HuH-7 (cell line): Measurements from ENCODE around the gene PRKCH.

Experiments used
- DNase-seq: peaks from one replicate; pipeline ENCODE4 v3.0.0; 2011; ENCODE audit warnings: low spot score

PRKCH gene

DNA sequence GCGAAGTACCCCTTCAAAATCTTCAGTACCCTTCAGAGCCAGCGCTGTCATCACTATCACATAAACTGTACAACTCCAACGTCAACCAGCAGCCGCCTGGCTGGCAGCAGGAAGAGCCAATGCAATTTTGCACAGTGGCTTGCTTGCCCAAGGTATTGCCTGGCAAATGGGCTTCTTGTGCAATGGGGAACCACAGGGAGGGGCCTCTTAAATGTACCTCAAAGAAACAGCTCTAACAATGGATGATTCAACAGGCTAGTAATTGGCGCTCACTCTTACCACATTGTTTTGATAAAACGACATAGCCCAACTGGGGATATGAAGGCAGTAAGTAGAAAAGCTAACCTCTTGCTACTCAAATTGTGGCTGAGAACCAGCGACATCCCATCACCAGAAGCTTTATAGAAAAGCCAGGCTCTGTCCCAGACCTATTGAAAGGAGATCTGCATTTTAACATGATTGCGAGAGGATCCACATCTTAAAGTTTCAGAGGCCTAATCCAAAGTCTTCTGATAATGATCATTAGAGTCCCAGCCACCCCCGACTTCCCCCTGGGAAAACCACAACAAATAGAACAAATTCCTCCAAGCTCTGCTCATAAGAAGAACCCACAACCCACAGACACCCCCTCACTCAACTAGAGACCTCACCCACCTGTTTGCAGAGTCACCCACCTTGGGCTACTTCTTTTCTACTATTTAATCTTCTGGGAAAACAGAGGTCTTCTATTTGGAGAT is 248.6 kb downstream of the PRKCH start:
- no peak for DNase-seq

DNA sequence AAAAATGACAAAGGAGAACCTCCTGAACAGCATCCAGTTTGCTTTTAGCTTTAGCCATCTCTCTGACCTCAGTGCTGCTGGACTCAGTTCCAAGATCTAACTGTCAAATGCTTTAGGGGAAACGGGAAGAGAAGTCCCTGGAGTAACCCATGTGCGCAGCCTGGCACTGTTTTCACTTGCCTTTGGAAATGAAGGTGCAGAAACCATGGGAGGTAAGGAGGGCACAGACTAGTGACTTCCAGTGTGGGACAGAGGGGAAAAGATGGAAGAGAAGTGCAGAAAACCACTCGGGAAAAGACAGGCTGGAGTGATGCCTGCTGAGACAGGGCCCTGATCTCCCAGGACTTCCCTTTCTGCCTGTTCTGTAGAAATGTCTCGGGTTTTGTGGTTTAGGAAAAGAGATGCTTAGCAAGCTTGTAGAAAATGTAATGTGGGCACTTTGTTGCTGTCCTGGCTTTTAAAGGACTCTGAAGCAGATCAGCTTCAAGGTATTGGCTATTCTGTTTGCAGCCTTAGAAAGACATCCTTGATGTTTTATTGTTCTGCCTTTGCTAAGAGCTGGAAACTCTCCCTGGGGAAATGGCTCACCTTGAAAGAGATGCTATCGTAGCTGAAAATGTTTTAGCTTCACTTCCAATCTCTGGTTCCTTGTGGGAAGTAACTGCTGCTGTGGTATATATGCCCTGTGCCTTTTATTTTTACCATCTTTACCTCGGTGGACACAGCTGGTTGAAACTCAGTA is 249.3 kb downstream of the PRKCH start:
- no peak for DNase-seq

DNA sequence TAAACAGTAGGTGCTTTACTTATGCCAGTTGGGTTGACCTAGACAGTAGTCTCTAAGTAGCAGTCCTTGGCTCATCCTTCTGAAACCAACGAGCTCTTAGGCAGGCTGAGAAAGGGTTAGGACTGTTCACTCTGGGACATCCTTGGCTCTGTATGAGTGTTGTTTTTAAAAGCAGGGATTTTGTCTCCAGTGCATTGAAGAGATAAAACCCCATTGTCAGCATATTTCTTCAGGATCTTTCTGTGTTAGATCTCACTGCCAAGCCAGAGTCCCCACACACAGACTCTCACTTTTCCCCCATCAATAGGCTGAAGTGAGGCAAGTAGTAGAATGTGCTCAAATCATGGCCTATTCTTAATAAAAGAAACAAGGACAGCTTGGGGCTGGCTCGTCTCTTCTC is 250.5 kb downstream of the PRKCH start:
- DNase-seq: no peak

DNA sequence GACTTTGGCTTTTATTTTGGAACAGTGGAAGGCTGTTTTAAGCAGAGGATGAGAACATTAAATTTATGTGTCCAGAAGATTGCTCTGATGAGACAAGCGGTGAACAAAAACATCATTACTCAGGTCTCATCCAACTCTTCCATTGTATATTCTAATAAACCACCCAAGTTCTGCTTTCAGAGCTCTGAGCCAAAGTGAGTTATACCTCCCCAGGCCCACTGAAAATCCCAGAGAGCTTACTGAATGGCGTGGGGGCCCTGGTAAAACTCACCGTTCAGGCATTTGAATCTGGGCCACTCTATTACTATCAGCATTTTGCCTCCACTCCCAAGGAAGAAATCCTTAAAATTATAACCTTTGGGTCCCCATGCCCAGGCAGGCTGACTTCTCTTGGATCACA is 251.9 kb downstream of the PRKCH start:
- DNase-seq: no peak

DNA sequence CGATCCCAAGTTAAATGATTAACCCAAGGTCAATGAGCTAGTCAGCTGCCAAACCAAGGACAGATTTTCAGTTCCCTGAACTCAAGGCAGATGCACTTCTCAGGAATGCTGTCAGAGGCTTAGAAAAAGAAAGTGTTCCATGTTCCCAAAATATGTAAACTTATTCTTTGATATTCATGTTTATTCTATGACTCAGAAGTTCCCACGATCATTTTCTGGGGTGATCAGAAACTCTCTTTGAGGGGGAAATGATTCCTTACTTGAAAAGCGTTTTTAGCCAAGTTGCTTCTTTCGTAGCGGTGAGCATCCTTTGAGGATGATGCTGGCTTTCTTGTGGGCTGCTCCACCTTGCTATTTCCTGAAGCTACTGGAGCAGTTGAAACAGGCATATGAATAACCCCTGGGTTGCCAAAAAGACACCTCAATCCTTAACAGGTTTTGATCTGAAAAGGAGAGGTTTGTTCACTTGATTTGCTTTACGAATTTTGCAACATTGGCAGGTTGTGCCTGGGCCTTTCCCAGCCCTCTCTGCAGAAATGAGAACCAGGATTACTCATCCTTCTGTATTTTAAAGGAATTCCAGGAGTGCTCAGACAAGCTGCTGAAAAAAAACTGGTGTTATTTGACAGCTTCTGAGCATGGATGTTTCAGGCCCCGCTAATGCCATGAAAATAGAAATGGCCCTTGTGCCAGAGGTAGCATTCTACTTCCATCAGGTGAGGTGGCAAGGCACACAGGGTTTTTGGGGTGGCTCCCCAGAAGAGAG is 252.6 kb downstream of the PRKCH start:
- no peak for DNase-seq

DNA sequence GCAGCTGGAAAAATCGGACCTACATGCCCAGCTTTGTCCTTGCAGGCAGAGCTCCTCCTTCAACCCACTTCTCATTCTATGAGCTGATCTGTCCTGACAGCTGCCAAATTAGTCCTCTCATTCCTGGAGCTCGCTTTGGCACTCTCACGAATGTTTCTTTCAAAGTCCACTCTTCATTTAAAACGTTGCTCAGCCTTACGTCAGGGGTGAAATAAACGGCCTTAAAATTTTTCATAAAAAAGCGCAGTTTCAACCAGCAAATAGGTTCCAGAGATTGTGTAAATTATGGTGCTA is 253.1 kb downstream of the PRKCH start:
- no peak for DNase-seq

DNA sequence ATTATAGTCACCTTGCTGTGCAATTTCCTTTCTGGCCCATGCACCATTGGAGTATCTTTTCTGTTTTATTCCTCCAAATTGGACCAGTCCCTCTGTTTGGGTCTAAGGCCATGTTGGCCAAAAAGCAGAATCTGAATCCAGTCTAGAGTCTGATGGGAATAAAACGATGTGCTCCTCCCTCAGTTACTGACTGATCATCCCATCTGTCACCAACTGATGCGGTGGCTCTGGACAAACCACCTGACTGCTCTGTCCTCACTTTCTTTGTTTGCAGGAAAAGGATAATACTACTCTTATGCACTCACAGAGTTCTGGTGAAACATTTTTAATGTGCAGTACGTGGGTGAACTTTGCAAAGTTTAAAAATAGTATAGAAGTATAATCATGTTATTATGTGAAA is 253.7 kb downstream of the PRKCH start:
- DNase-seq: no peak

DNA sequence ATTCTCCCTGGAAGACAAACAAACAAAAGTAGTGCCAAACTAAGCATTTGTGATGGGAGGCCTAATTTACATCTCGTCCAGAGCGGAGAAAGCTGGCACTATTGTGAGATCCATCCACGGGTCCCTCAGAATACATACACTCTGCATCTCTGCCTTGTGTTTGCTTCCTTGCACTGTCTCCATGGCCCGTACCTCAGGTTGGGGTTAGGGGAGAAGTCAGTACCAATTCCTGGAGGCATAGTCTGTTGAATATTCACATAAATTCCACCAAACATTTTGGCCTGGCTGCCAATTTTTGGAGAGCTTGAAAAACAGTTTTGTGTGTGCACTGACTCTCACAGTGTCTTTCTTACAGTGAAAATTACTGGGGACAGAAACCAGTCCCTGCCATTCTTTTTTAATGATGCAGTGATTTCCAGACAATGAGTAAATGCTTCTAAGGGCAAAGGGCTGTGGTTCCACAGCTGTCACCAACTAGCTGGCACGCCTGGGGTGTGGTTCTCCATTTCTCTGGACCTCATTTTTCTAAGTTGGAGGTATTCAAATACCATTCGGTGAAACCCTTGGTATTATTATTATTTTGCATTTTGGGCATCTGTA is 254.3 kb downstream of the PRKCH start:
- no peak for DNase-seq

DNA sequence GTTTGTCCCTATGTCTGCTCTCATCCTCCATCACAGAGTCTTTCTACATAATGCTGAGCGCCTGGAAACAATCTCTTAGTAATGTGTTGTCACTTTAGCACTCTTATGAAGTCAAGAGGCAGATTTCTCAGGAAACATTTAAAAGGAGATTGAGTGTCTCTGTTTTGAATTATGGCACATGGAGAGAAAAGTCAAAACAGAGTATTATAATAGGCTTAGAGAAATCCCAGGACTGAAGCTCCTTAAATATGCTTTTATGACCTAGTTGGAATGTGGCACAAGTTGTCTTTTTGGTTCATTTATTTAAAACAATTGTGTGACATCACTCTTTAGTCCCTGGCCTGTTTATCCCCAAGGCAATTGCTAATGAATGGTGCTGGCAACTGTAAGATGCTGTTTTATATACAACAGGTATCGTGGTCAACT is 256.1 kb downstream of the PRKCH start:
- DNase-seq: no peak

DNA sequence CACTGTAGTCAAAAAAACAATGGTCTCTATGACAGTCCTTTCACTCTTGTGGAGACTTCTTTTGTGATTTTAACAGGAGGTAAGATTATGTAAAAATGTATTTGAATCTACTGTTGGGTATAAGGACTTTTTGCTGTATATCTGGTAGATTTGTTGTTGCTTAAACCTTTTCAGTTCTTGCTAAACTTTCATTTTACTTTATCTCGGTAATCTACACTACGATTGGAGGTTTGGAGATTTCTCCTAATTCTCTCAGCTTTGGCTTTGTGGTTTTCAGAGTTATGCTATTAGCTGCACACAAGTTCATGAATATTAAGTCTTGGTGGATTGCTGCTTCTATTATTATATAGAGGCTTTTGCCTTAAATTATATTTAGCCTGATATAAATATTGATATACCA is 257.4 kb downstream of the PRKCH start:
- DNase-seq: no peak

DNA sequence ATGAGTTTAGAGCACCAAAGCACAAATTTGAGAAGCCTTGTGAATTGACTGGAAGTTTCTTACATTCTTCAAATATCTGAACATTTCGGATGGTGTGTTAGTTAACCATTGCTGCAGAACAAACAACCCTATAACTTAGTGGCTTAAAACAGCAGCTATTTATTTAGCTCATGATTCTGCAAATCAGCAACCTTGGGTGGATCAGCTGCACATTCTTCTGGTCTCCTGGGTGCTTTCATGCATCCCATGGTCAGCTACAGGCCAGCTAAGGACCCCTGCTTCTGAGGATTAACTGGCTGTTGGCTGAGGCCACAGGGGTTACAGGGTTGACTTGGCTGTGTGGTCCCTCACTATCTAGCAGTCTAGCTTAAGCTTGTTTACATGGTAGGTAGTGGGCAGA is 260.0 kb downstream of the PRKCH start:
- DNase-seq: peak; percentile 72

DNA sequence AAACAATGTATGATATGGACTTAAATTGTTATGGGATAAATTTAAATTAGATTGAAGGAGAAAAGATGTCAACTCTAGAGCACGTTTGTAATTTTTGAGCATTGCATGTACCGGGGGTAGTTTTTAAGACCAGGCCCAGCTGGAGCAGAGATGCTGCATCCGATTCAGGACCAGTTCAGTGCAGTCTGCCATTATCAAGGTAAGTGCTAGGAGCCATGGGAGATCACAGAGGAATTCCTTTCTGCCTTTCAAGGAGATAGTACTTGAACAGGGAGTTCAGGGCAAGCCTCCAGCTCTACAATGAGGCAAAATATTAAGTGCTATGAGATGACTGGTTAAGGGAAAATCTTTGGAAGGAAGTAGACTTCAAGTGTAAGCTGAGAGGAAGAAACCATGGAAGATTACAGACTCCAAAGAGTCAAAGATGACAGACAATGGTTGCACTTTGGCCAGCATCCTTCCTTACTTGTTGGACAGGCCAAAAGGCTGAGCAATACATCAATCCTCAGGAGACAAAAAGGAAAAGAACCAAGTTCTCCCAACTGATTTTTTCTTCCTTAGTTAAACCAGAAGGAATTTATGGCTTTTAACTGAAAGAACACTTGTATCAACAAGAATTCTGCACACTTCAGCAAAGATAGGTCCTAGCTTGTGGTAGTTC is 260.7 kb downstream of the PRKCH start:
- DNase-seq: no peak

DNA sequence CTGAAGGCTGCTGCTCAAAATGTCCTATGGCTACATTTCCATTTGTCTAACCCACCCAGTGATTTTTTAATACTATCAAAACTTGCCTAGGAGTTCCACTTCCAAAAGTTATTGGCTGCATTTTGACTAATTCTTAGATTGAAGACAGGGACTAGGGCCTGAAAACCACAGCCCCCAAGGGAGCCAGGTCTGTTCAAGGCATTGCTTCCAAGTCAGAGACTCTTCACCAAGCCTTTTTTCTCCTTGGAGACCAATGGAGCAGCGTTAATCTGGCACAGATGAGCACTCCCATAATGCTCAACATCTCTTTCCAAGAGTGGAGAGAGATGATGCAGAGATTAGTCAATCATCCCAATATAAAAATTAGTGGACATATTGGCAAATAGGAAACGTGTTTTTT is 261.4 kb downstream of the PRKCH start:
- no peak for DNase-seq

DNA sequence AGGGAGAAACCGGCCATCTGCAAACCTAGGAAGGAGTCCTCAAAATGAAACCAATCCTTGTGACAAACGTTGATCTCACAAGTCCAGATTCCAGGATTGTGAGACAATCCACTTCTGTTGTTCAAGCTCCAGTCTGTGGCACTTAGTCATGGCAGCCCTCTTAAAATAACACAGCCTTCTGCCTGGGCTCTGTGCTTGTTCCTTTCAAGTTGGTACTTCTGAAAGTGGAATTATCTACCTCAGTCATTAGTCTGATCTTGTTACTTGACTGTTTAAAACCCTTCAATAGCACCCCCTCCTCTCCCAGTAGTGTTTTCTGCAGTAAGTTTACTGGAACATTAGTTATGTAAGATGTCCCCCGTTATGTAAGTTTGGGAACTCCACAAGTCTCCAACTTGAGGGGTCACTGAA is 263.0 kb downstream of the PRKCH start:
- DNase-seq: no peak

DNA sequence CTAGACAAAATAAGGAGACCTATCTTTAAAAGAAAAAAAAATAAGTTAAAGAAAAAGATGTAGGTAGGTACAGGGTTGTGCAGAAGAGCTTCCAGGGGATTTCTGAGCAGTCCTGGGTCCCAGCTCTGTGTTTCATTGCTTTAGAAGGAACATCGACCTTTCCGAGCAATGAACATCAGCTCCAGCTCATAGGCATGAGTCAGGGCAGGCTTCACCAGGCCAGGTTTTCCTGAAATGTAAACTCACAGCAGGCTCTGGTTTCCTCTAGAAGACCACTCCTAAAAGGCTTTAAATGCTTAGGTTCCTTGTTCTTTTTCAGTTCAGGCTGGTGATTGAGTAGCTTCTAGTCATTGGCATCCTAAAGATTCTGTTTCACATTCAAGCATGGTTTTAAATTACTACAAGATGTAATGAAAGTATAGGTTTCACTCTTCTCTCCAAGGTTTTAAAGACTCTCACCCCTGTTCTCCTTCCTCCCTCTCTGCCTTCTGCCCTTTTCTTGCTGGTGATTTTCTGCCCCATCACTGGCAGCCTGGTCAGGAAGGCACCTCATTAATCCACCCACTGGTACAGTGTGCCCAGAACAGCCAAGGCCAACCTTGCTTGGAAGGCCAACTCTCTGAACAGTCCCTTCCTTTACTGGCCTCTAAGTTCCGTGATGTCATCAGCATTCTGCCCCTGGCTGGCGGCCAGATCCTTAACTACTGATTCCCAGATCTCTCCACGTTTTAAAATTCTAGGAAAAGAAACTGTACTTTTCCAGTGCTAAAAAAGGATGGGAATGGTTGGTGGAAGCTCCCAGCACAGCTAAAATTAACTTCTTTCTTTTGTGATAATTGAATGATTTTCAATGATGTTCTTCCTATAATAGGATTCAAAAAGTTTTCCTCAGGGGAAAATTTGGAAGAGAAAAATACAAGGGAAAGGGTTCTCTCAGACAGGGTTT is 264.5 kb downstream of the PRKCH start:
- DNase-seq: no peak

DNA sequence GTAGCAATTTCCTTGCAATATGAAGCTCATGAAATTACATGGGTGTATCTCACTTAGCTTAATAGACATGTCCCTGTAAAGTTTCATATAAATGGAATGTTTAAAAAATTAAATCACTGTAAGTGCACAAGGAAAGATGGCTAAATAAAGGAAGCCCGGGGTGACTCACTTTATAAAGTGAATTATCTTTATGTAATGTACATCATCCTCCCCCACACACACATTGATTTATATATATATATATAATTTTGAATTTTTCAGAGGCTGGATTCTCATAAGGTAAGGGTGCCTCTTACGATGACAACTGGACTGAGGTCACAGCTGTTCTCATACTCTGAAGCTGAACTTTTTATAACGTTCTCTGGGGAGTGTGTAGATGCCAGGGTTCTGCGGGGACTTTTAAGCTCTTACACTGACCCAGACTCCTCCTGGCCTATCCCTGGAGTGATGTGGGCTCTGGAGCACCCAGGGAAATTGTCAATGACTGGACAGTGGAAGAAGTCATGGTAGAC is 265.2 kb downstream of the PRKCH start:
- no peak for DNase-seq

DNA sequence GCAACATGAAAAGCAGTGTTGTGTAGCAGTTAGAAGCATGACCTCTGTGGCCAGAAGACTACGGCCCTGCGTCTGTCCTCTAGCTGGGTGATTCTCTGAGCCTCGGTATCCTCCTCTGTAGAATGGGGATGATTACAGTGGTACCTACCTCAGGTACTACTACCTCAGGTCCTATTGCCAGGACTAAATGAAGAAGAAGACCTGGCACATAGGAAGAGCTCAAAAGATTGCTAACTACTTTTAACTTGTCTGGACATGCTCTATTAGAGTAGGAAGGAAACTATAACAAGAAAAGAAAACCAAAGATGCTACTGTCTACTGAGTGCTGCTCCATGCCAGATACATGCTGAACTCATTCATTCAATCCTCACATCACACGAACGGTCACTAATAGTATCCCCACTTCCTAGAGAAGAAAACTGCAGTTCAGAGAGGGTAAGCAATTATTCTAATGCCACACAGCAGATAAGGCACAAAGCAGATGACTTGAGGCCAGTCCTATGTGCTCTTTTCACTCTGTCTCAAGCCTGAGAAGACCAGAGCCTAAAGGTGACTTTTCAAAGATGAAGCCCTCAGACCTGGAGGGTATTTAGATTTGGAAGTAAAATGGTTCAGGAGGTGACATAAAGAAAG is 265.8 kb downstream of the PRKCH start:
- no peak for DNase-seq

DNA sequence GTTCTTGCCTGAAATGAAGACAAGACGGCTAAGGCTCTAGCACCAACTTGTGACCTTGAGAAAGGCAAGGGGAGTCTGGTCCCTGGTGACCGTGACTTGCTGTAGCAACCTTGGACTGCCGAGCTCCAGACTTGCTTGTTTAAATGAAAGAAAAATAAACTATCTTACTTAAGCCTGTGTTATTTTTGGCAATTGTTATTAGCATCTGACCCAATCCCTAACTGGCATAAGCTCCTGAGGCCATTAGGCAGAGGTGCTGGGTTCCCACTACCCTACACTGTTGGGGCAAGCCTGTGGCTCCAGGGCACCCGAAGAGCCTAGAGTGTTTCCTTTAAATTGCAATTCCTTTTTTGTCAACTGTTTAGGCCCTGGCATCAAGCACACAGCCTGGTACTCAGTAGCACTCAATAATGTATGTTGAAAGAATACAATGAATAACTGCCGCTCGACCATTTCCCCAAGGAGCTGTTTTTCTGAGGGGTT is 267.1 kb downstream of the PRKCH start:
- DNase-seq: no peak

DNA sequence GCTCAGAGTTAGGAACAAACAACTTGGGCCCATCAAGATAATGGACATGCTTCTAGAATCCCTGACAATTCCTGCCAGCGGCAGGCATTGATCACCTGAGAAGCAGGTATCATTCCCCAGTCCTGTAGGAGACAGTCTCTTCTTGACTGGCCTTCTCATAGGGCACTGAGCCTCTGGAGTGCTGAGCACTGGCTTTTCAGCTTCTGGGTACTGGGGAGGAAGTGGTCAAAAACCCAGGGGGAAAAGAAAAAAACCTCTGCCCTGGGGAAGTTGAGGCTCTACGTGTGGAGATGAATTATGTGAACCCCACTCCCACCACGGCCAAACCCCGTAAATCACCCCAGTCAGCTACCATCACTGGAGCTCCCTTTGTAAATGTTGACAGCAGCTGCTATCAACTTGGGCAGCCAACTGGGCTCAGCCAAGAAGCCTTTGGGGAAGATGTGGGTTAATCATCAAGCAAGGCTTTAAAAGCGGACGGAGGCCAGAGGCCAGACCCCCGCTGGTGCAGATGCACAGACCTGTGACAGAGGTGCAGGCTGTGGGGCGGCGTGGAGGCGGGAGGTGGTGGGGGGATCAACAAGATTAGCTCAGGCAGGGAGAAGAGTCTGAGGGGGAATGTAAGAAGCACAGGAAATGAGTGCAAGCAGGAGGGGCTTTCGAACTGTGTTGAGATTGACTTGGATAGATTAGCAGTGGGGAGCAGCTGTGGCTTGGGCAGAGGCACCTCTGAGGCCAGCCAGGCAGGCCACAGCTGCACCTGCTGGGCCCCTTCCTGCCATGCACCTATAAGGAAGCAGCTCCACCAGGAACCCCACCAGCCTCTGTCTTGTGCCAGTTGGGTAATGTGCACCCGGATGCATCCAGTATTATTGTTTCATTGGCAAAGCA is 268.6 kb downstream of the PRKCH start:
- no peak for DNase-seq
